Measurements from ENCODE around the gene ALMS1.
"Not testable (repeated sequence)": the region's sequence is repeated elsewhere in the genome, so short reads cannot be mapped to it uniquely, and the experiment has no call there.

The ALMS1 gene

DNA sequence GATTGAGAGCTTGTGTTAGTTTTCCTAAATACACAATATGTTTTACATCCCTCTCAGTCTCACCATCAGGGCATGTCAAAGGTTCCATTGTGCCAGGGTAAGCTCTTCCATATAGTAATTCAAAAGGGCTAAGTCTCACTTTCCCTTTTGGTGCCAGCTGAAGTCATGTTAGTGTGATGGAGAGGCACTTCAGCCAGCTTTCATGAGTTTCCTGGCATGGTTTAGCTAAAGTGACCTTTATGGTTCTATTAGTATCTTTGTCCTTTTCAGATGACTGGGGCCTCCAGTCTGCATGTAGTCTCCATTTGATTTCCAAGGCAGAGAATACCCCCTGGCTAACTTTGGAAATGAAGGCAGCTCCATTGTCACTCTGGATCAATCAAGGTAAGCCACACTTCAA lies 229.4 kb downstream of the ALMS1 start:
- no peak for DNase-seq (ENCODE audit: low read depth)

DNA sequence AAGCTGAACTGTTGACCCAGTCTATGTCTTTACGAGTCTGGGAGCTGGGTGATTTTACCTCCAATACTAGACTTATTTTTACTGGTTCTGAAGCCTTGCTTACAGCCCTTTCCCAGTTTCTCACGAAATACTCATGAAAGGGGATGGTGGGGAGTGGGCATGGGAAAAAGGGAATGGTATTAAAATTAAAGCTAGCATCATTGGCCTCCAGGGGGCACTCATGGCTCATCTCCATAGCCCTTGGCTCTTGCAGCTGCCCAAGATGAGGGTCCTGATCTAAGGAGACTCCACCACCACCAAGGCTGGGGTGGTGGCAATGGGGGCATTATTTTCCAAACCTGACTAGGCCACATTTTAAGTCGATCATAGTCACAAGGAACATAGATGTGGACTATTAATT lies 234.3 kb downstream of the ALMS1 start:
- DNase-seq (ENCODE audit: low read depth) = not testable (repeated sequence)

DNA sequence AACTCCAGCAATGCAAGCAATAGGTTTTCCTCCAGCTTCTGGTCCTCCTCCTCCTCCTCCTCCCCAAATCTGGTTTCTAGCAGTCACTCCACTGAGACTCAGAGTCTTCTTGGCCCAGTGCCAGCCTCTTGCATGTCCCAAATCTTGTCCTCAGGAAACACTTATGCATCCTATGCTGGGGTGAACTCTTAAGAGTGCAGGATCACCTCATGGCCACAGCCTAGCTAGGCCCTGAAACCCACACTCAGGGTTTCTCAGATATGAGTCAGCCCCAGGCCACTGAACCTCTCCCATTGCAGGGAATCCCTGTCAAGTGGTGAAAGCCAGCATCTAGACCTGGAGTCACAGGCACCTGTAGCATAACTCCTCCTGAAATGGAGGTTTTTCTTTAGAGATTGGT lies 238.4 kb downstream of the ALMS1 start:
- DNase-seq (ENCODE audit: low read depth) = not testable (repeated sequence)

DNA sequence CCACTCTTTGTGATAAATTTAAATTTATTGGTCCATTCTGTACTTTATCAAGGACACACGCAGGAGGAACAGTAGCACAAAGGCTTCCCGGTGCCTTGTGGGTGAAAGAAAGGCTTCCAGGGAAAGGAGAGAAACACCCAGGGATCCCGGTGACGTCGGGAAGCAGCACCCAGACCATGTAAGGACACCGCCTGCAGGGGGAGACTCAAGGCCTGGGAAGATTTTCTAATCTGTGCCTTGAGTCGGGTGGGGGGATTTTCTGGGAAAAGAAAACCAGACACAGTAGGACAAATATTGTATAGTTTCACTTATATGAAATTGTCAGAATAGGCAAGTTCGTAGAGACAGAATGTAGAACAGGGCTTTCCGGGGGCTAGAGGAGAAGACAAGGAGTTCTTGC lies 239.0 kb downstream of the ALMS1 start:
- not testable (repeated sequence) for DNase-seq (ENCODE audit: low read depth)

DNA sequence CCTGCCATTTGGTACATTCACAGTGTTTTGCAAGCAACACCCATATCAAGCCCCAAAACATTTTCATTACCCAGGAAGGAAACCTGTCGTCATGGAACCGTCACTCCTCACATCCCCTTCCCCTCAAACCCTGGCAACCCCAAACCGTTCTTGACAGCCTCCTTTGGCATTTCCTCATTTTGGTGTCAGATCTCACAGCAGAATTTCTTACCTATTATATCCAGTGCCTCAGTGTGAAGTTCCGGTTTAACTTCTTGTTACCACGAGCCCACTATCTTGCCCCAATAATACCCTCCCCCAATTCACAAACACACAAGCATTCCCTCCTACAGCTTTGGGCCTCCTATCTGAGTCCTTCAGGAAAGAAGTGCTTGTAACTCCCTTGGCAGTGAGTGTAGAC lies 240.6 kb downstream of the ALMS1 start:
- DNase-seq (ENCODE audit: low read depth) = not testable (repeated sequence)

DNA sequence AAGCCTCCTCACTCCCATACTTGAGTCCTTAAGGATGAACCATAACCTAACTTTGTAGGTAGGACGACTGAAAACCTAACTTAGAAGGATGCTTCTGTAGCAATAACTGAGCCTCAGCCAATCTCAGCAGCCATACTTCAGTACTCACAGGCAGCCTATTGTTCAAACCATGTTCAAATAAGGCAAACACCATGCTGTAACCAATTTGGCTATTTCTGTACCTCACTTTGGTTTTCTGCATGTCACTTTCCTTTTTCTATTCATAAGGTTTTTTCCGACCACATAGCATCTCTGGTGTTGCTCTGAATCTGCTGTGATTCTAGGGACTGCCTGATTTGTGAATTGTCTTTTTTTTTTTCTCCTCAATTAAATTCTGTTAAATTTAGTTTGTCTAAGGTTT lies 242.9 kb downstream of the ALMS1 start:
- DNase-seq (ENCODE audit: low read depth) = not testable (repeated sequence)

DNA sequence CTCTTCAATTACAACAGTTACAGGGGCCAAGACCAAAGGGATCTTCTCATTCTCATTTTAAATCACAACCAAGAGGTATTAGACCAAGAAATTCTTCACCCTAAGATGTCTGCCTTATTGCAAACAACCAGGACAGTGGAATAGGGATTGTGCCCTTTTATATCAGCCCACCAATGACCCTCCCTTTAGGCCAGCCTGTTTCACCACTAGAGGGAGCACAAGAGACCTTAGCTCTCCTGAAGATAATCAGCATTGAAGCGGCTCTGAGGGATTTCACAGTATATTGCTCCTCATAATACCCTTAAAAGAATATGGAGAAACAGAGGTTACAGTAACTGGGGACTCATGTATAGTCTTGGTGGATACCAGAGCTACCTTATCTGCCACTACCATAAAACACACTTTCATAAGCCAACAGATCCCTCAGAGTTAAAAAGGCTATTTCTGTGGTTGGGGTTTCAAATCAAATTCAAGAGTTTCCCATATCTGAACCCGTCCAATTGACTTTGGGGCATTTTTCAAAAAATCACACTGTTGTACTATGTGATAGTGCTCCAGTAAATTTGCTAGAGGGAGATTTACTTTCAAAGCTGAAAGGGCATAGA lies 245.1 kb downstream of the ALMS1 start:
- DNase-seq (ENCODE audit: low read depth) = not testable (repeated sequence)

DNA sequence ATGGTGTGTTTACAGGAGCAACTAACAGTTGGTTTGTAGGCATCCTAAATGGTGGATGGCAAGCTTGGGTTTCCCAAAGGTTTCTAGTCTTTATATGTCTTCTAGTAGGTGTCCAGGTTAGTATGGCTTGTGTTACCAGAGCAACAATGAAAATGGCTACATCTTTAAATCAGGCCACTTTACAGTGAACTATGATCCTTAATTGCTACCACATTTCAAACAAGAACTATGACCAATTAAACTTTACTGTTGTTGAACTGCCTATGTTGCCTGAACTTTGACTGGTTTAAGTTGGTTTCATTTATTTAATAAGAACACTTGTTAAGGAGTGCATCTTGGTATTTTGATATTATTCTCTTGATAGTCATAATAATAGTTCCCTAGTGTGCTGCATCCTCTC lies 251.3 kb downstream of the ALMS1 start:
- not testable (repeated sequence) for DNase-seq (ENCODE audit: low read depth)

DNA sequence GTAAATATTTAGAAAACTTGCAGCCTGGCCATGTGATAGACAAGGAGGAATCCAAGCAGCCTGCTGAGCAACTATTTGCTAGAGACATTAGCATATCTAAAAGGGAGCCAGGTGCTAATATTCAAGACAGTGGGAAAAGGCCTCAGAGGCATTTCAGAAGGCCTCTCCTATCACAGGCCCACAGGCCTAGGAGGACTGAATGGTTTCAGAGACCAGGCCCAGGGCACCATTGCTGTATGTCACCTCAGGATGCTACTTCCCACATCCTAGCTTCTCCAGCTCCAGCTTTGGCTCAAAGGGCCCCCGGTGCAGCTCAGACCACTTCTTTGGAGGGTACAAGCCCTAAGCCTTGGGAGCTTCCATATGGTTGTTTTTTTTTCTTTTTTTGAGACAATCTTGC lies 252.8 kb downstream of the ALMS1 start:
- no peak for DNase-seq (ENCODE audit: low read depth)

DNA sequence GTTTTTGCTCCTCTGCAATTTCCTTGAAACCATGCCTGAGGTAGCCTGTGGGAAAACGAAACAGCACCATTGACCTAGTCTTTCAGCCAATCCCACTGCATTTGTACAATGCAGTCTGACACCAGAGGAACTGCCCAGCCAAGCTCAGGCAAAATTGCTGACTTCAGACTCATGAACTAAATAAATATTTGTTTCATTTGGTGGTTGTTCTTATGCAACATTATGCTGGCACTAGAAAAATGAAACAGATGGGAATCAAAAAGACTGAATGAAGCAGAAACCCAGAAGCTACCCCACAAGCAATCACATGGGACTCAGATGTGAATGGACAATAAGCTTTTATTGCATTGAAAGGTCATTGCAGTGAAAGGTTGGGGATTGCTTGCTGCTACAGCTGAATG lies 254.9 kb downstream of the ALMS1 start:
- no peak for DNase-seq (ENCODE audit: low read depth)

DNA sequence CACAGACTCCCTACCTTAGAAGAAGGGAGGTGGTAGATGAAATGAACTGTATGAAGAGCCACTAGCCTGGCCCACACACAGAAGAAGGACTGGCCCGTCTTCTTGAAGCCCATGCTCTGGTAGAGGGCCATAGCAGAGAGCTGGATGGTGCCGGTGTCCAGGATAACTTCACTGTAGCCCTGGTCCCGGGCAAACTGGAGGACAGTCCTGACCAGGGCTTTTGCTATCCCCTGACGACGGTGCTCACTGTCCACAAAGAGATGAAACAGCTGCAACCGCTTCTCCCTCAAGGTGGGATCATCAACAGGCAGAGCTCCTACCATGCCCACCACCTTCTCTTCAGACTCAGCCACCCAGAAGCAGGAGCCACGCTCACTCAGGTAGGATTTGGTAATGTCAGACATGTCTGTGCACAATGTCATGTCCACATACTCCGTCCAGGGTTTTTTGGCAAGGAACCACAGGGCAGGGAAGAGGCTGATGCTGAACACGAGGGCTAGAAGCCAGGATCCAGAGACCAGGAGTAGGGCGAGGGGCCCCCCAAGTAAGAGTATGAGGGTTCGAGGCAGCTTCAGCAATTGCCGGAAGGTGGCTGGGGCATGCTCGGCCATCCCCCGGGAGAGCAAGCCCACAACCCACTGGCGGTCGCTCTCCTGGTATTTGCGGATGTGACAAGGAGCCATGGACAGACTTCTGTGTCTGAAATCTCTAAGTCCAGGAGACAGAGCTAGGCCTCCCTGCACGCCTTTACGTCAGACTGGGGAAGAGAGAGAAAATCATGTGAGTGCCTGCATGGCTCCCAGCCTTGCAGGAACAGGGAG lies 255.5 kb downstream of the ALMS1 start:
- DNase-seq (ENCODE audit: low read depth) = no peak

DNA sequence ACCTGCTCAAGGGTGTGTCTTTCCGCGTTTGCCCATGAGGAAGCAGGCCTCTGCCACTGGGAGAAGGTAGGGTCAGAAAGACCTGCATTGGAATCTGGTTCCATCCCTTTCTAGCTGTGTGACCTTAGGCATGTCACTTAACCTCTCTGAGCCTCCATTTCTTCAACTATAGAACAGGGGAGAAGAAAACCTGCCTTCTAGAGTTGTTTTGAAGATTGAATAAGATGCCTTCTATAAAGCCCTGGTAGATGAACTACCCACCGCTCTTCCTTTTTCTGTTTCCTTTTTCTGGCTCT lies 256.1 kb downstream of the ALMS1 start:
- DNase-seq (ENCODE audit: low read depth) = no peak

DNA sequence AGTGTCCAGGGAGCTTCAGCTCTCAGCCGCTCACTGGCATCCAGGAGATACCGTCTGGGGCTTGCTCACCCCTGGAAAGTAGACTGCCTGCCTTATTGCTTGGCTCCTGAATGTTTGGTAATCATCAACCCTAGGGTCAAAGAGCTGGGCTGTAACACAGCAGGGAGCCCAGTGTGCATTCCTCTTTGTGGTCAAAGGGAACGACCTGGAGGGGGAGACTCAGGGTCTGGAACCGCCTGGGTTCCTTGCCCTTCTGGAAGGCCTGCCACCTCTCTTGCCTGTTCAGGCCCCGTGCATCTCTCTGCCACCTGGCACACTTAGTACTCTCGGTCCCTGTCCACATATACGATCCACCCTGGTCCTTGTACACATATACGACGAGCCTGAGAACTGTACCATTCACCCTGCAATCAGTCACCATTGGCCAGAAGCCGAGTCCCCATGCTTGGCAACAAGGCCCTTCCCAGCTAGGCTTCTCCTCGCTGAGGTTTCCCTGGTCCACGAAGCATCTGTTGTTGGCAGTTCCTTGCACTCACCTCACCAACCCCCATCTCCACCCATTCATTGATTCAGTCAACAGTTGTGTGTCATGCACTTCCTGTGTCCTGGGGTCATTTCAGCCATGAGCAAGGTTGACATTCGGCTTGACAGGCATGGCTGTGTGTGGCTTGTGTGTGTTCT lies 256.8 kb downstream of the ALMS1 start, which contains the start of gene NAT8:
TSS of gene NAT8 (minus strand) at position 85 of the 681 bp plus-strand sequence. CDS start 794 bp downstream, outside the sequence.
- DNase-seq (ENCODE audit: low read depth) = no peak

DNA sequence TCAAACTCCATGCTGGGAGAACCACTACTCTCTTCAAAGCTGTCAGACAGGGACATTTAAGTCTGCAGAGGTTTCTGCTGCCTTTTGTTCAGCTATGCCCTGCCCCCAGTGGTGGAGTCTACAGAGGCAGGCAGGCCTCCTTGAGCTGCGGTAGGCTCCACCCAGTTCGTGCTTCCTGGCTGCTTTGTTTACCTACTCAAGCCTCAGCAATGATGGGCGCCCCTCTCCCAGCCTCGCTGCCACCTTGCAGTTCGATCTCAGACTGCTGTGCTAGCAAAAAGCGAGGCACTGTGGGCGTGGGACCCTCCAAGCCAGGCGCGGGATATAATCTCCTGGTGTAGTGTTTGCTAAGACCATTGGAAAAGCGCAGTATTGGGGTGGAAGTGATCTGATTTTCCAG lies 262.1 kb downstream of the ALMS1 start:
- not testable (repeated sequence) for DNase-seq (ENCODE audit: low read depth)

DNA sequence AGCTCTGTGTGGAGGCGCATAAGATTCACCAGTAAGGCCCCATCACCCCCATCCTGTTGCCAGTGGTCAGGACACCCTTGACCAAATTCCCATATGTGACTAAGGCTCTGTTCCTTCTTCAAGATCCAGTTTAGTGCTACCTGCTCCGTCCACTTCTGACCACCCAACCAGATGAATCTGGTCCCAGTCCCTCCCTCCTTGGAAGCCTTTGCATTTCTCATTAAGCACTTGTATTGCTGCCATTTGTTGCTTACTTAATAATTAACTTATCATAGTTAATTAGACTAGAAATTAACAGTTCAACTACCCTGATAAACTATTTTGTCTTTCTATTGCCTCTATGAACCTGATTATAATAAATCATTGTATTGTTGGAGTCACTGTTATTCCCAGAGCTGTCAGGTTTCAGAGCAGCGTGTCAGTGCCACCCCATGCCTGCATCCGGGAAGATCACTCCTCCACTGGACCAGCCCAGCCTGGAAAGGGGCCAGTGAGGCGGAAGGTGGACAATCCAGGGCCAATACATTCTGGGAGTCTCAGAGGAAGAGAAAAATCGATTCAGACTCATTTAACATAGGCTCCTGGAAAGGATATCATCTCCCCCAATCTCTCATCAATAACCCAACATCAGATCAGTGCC lies 266.1 kb downstream of the ALMS1 start:
- DNase-seq (ENCODE audit: low read depth) = no peak

DNA sequence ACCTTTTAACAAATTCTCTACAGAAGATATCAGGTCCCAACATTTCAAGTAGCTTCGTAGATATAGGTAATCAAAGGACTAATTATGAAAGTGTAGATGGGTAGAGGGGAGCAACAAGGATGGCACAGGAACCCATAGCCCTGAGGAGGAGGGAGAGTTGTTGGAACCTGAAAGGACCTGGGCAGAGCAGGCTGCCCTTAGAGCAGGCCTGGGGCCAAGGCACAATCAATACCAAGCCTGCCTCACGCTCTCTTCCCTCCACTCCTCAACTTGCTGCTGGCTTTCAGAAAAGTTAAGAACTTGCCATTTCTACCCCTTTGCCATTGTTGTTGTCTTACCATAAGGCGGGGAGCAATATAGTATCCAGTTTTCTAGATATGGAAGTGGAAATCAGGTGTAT lies 266.7 kb downstream of the ALMS1 start:
- no peak for DNase-seq (ENCODE audit: low read depth)

DNA sequence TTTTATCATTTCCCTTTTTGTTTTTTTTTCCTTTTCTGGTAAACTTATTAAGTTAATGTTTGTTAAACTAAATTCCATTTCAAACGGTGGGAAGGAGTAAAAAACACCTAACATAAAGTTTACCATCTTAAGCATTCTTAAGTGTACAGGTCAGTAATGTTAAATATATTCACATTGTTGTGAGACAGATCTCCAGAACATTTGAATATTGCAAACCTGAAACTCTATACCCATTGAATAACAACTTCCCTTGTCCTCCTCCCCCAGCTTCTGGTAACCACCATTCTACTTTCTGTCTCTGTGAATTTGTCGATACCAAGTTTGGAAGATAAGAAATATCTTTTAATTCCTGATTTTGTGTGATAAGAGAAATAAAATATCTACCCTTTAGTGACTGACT lies 268.5 kb downstream of the ALMS1 start:
- no peak for DNase-seq (ENCODE audit: low read depth)

All from activated T-cell treated with anti-CD3 and anti-CD28 coated beads for 24 hours (primary cell).